Dendritic cell treated with granulocyte-macrophage colony-stimulating factor and Interleukin-4, amounts not matched to agents 40 ng/mL and 50 ng/mL, for 4 days (primary cell): ENCODE measurements around the gene HOMER2.
"Not testable (repeated sequence)": the region's sequence is repeated elsewhere in the genome, so short reads cannot be mapped to it uniquely, and the experiment has no call there.

Experiments used
- H3K27ac Mint-ChIP-seq: one replicate; pipeline ENCODE4 v1.8.0; 2022; ENCODE audit warnings: mild to moderate bottlenecking, mixed read lengths
- H3K27me3 Mint-ChIP-seq: one replicate; pipeline ENCODE4 v1.8.0; 2022; ENCODE audit warnings: mild to moderate bottlenecking, mixed read lengths
- H3K36me3 Mint-ChIP-seq: one replicate; pipeline ENCODE4 v1.8.0; 2022; ENCODE audit warnings: low read depth, mixed read lengths
- H3K4me1 Mint-ChIP-seq: one replicate; pipeline ENCODE4 v1.8.0; 2022; ENCODE audit warnings: low read depth, mixed read lengths
- H3K4me3 Mint-ChIP-seq: one replicate; pipeline ENCODE4 v1.8.0; 2022; ENCODE audit warnings: mild to moderate bottlenecking, moderate library complexity, mixed read lengths
- H3K9me3 Mint-ChIP-seq: one replicate; pipeline ENCODE4 v1.8.0; 2022; ENCODE audit warnings: mixed read lengths
- intact Hi-C: fragments of 100-400 bp; cut with micrococcal nuclease; formaldehyde crosslinking; loops from one replicate; pipeline ENCODE4 v1.15.0; 2022

Gene HOMER2

GRCh38 chr15:82914396-82914795 lies 38.1 kb downstream of the HOMER2 start:
- H3K9me3 Mint-ChIP-seq = peaks cover 4% of the 10 kb centered on the region
- H3K27me3 Mint-ChIP-seq = no peaks in the 10 kb centered on the region
- H3K4me1 Mint-ChIP-seq = peaks cover 71% of the 10 kb centered on the region
- intact Hi-C loops = no loop called here
- no peak overlapping the region for H3K27ac Mint-ChIP-seq
- H3K4me3 Mint-ChIP-seq = no peak overlapping the region
- H3K36me3 Mint-ChIP-seq = peaks cover 48% of the 10 kb centered on the region

GRCh38 chr15:82911458-82911857 lies 41.1 kb downstream of the HOMER2 start:
- no peaks in the 10 kb centered on the region for H3K27me3 Mint-ChIP-seq
- peaks cover 61% of the 10 kb centered on the region for H3K4me1 Mint-ChIP-seq
- peaks cover 31% of the 10 kb centered on the region for H3K9me3 Mint-ChIP-seq
- H3K4me3 Mint-ChIP-seq = no peak overlapping the region
- H3K27ac Mint-ChIP-seq = no peak overlapping the region
- peaks cover 58% of the 10 kb centered on the region for H3K36me3 Mint-ChIP-seq
- intact Hi-C loops = no loop called here

- H3K4me3 Mint-ChIP-seq = no peak overlapping the region
- H3K27ac Mint-ChIP-seq = no peak overlapping the region
- H3K4me1 Mint-ChIP-seq = peaks cover 65% of the 10 kb centered on the region
- H3K27me3 Mint-ChIP-seq = no peaks in the 10 kb centered on the region
- H3K9me3 Mint-ChIP-seq = peaks cover 31% of the 10 kb centered on the region
- intact Hi-C loops = no loop called here
- H3K36me3 Mint-ChIP-seq = peaks cover 58% of the 10 kb centered on the region
Observed at GRCh38 chr15:82910721-82911120, 41.8 kb downstream of the HOMER2 start.

GRCh38 chr15:82909080-82909815 lies 43.3 kb downstream of the HOMER2 start:
- peak overlapping the region; percentile 71 for H3K27ac Mint-ChIP-seq
- H3K4me1 Mint-ChIP-seq = peaks cover 69% of the 10 kb centered on the region
- intact Hi-C loops = loop anchor here (10.0 kb wide), 1 partner anchor 46 kb away; the partner anchor contains the start of gene HOMER2
- peaks cover 31% of the 10 kb centered on the region for H3K9me3 Mint-ChIP-seq
- H3K36me3 Mint-ChIP-seq = peaks cover 49% of the 10 kb centered on the region
- no peak overlapping the region for H3K4me3 Mint-ChIP-seq
- no peaks in the 10 kb centered on the region for H3K27me3 Mint-ChIP-seq

GRCh38 chr15:82907350-82907749 lies 45.2 kb downstream of the HOMER2 start:
- no peak overlapping the region for H3K4me3 Mint-ChIP-seq
- H3K9me3 Mint-ChIP-seq = peaks cover 31% of the 10 kb centered on the region
- H3K27me3 Mint-ChIP-seq = no peaks in the 10 kb centered on the region
- H3K36me3 Mint-ChIP-seq = peaks cover 52% of the 10 kb centered on the region
- H3K4me1 Mint-ChIP-seq = peaks cover 57% of the 10 kb centered on the region
- intact Hi-C loops = loop anchor here (10.0 kb wide), 1 partner anchor 47 kb away; the partner anchor contains the start of gene HOMER2
- no peak overlapping the region for H3K27ac Mint-ChIP-seq

GRCh38 chr15:82904574-82904973 lies 47.9 kb downstream of the HOMER2 start:
- intact Hi-C loops = loop anchor here (10.0 kb wide), 1 partner anchor 50 kb away; the partner anchor contains the start of gene HOMER2
- Mint-ChIP-seq H3K4me1 (peaks cover 49% of the 10 kb centered on the region), H3K27me3 (no peaks in the 10 kb centered on the region), H3K9me3 (peaks cover 28% of the 10 kb centered on the region), H3K27ac (no peak overlapping the region), H3K4me3 (no peak overlapping the region), H3K36me3 (peaks cover 47% of the 10 kb centered on the region)

GRCh38 chr15:82903511-82903910 lies 49.0 kb downstream of the HOMER2 start:
- intact Hi-C loops = loop anchor here (10.0 kb wide), 1 partner anchor 51 kb away; the partner anchor contains the start of gene HOMER2
- Mint-ChIP-seq H3K27me3 (no peaks in the 10 kb centered on the region), H3K27ac (no peak overlapping the region), H3K4me1 (peaks cover 47% of the 10 kb centered on the region), H3K9me3 (peaks cover 18% of the 10 kb centered on the region), H3K4me3 (no peak overlapping the region), H3K36me3 (peaks cover 37% of the 10 kb centered on the region)

GRCh38 chr15:82901114-82901805 lies 51.3 kb downstream of the HOMER2 start:
- no peaks in the 10 kb centered on the region for H3K9me3 Mint-ChIP-seq
- no peak overlapping the region for H3K4me3 Mint-ChIP-seq
- H3K36me3 Mint-ChIP-seq = peaks cover 36% of the 10 kb centered on the region
- no peak overlapping the region for H3K27ac Mint-ChIP-seq
- intact Hi-C loops = loop anchor here (10.0 kb wide), 1 partner anchor 54 kb away; the partner anchor contains the start of gene HOMER2
- H3K27me3 Mint-ChIP-seq = no peaks in the 10 kb centered on the region
- H3K4me1 Mint-ChIP-seq = peaks cover 49% of the 10 kb centered on the region

GRCh38 chr15:82900511-82901060 lies 51.9 kb downstream of the HOMER2 start:
- no peaks in the 10 kb centered on the region for H3K9me3 Mint-ChIP-seq
- intact Hi-C loops = loop anchor here (10.0 kb wide), 1 partner anchor 54 kb away; the partner anchor contains the start of gene HOMER2
- H3K36me3 Mint-ChIP-seq = peaks cover 43% of the 10 kb centered on the region

GRCh38 chr15:82898961-82899360 lies 53.6 kb downstream of the HOMER2 start:
- peaks cover 36% of the 10 kb centered on the region for H3K36me3 Mint-ChIP-seq
- peaks cover 44% of the 10 kb centered on the region for H3K4me1 Mint-ChIP-seq
- H3K27me3 Mint-ChIP-seq = no peaks in the 10 kb centered on the region
- intact Hi-C loops = no loop called here
- no peak overlapping the region for H3K27ac Mint-ChIP-seq
- H3K4me3 Mint-ChIP-seq = no peak overlapping the region
- H3K9me3 Mint-ChIP-seq = no peaks in the 10 kb centered on the region

More at GRCh38 chr15:82900511-82901060, 51.9 kb downstream of the HOMER2 start:
- no peaks in the 10 kb centered on the region for H3K27me3 Mint-ChIP-seq
- peaks cover 50% of the 10 kb centered on the region for H3K4me1 Mint-ChIP-seq
- no peak overlapping the region for H3K4me3 Mint-ChIP-seq
- no peak overlapping the region for H3K27ac Mint-ChIP-seq

- no peaks in the 10 kb centered on the region for H3K9me3 Mint-ChIP-seq
- intact Hi-C loops = no loop called here
- no peaks in the 10 kb centered on the region for H3K27me3 Mint-ChIP-seq
- peaks cover 42% of the 10 kb centered on the region for H3K36me3 Mint-ChIP-seq
- peaks cover 35% of the 10 kb centered on the region for H3K4me1 Mint-ChIP-seq
- H3K27ac Mint-ChIP-seq = peak overlapping the region; percentile 21
- H3K4me3 Mint-ChIP-seq = no peak overlapping the region
Observed at GRCh38 chr15:82895983-82896382, 56.5 kb downstream of the HOMER2 start.

- intact Hi-C loops = no loop called here
- peaks cover 51% of the 10 kb centered on the region for H3K36me3 Mint-ChIP-seq
- H3K4me1 Mint-ChIP-seq = peaks cover 29% of the 10 kb centered on the region
- no peaks in the 10 kb centered on the region for H3K9me3 Mint-ChIP-seq
- no peak overlapping the region for H3K27ac Mint-ChIP-seq
- no peak overlapping the region for H3K4me3 Mint-ChIP-seq
- H3K27me3 Mint-ChIP-seq = no peaks in the 10 kb centered on the region
Observed at GRCh38 chr15:82894971-82895520, 57.5 kb downstream of the HOMER2 start.

- H3K27me3 Mint-ChIP-seq, H3K9me3 Mint-ChIP-seq, intact Hi-C loops, H3K27ac Mint-ChIP-seq, H3K4me3 Mint-ChIP-seq: not testable (repeated sequence)
- H3K36me3 Mint-ChIP-seq = peaks cover 67% of the 10 kb centered on the region
- peaks cover 20% of the 10 kb centered on the region for H3K4me1 Mint-ChIP-seq
Observed at GRCh38 chr15:82893473-82893872, 59.0 kb downstream of the HOMER2 start.

GRCh38 chr15:82892573-82892972 lies 59.9 kb downstream of the HOMER2 start:
- peaks cover 60% of the 10 kb centered on the region for H3K36me3 Mint-ChIP-seq
- no peaks in the 10 kb centered on the region for H3K9me3 Mint-ChIP-seq
- no peaks in the 10 kb centered on the region for H3K27me3 Mint-ChIP-seq
- intact Hi-C loops = no loop called here
- no peak overlapping the region for H3K4me3 Mint-ChIP-seq
- no peak overlapping the region for H3K27ac Mint-ChIP-seq
- H3K4me1 Mint-ChIP-seq = peaks cover 15% of the 10 kb centered on the region
